ENCODE measurements around the gene TPCN1. TPM values are rescaled to one million over a fixed set of nuclear protein-coding genes. Genes with fewer than 3 reads are reported as not detected.

TPCN1 gene
- total RNA-seq, 1 experiment from 2014 or later, result 32.7 TPM

- 0 out of 2 replicates have a peak, but pooled peaks cover 4% of the 10 kb centered on the region for H3K4me1 Mint-ChIP-seq
- H3K9me3 Mint-ChIP-seq, result no peaks in the 10 kb centered on the region
- ATAC-seq (no peak), DNase-seq (ENCODE audit: low spot score) (no peak)
- TF ChIP-seq, protein P1, sequence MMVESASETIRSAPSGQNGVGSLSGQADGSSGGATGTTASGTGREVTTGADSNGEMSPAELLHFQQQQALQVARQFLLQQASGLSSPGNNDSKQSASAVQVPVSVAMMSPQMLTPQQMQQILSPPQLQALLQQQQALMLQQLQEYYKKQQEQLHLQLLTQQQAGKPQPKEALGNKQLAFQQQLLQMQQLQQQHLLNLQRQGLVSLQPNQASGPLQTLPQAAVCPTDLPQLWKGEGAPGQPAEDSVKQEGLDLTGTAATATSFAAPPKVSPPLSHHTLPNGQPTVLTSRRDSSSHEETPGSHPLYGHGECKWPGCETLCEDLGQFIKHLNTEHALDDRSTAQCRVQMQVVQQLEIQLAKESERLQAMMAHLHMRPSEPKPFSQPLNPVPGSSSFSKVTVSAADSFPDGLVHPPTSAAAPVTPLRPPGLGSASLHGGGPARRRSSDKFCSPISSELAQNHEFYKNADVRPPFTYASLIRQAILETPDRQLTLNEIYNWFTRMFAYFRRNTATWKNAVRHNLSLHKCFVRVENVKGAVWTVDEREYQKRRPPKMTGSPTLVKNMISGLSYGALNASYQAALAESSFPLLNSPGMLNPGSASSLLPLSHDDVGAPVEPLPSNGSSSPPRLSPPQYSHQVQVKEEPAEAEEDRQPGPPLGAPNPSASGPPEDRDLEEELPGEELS (CRISPR knock-in tag; IDR thresholded peaks at IDR 0.05), result no peak
- TF ChIP-seq, protein P2, sequence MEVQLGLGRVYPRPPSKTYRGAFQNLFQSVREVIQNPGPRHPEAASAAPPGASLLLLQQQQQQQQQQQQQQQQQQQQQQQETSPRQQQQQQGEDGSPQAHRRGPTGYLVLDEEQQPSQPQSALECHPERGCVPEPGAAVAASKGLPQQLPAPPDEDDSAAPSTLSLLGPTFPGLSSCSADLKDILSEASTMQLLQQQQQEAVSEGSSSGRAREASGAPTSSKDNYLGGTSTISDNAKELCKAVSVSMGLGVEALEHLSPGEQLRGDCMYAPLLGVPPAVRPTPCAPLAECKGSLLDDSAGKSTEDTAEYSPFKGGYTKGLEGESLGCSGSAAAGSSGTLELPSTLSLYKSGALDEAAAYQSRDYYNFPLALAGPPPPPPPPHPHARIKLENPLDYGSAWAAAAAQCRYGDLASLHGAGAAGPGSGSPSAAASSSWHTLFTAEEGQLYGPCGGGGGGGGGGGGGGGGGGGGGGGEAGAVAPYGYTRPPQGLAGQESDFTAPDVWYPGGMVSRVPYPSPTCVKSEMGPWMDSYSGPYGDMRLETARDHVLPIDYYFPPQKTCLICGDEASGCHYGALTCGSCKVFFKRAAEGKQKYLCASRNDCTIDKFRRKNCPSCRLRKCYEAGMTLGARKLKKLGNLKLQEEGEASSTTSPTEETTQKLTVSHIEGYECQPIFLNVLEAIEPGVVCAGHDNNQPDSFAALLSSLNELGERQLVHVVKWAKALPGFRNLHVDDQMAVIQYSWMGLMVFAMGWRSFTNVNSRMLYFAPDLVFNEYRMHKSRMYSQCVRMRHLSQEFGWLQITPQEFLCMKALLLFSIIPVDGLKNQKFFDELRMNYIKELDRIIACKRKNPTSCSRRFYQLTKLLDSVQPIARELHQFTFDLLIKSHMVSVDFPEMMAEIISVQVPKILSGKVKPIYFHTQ (CRISPR knock-in tag; IDR thresholded peaks at IDR 0.05), result no peak
- TF ChIP-seq ZNF671 (CRISPR knock-in tag; IDR thresholded peaks at IDR 0.05), result no peak
- no peak for TF ChIP-seq TEAD4 (CRISPR knock-in tag; IDR thresholded peaks at IDR 0.05)
- no peaks in the 10 kb centered on the region for H3K27me3 Mint-ChIP-seq (ENCODE audit: low read depth)
- H3K27ac Mint-ChIP-seq, result 0 out of 2 replicates have a peak overlapping the region, but pooled peaks have one; percentile 24
- peaks cover 9% of the 10 kb centered on the region; the same call in 1 of the 2 replicates for H3K36me3 Mint-ChIP-seq
- CTCF ChIA-PET, result interaction anchor here (2.9 kb wide), 1 partner anchor 152 kb away, joined by 9 read pairs; the partner anchor contains the start of gene RASAL1
- no peak overlapping the region for H3K4me3 Mint-ChIP-seq
- POLR2A ChIA-PET, result no interaction called here
Measured at GRCh38 chr12:113287146-113287898, 66.1 kb downstream of the TPCN1 start.

GRCh38 chr12:113287899-113288282 lies 66.6 kb downstream of the TPCN1 start:
- POLR2A ChIA-PET, result no interaction called here

DNA sequence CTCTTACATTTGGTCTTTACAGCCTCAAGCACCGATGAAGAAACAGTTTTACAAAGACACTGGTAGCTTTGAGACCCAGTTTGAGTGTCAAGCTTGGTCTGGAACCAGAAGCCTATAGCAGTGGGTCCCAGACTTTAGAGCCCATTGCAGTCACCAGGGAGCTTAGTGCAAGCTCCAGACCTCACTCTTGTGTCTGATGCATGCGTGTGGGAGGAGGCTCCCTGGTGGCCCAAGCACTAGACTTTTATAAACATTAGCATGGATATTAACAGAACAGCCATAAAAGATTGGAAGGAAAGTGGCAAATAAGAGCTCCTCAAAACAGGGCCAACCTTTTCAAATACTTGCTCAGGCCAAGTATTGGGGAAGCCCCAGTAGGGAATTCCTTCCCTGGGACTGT lies 68.1 kb downstream of the TPCN1 start:
- Mint-ChIP-seq H3K4me3 (no peak overlapping the region), H3K27me3 (ENCODE audit: low read depth) (no peaks in the 10 kb centered on the region), H3K36me3 (peaks cover 16% of the 10 kb centered on the region; the same call in 1 of the 2 replicates), H3K27ac (no peak overlapping the region), H3K4me1 (0 out of 2 replicates have a peak, but pooled peaks cover 4% of the 10 kb centered on the region), H3K9me3 (no peaks in the 10 kb centered on the region)
- ChIA-PET POLR2A (no interaction called here), CTCF (interaction anchor here (2.9 kb wide), 1 partner anchor 154 kb away, joined by 9 read pairs; the partner anchor contains the start of gene RASAL1)
- ATAC-seq (no peak), DNase-seq (ENCODE audit: low spot score) (no peak)
- TF ChIP-seq KAT7 (CRISPR knock-in tag; IDR thresholded peaks at IDR 0.05; ENCODE audit: borderline replicate concordance), result no peak
- no peak for TF ChIP-seq SOX15 (CRISPR knock-in tag; IDR thresholded peaks at IDR 0.05)
- TF ChIP-seq, protein P3, sequence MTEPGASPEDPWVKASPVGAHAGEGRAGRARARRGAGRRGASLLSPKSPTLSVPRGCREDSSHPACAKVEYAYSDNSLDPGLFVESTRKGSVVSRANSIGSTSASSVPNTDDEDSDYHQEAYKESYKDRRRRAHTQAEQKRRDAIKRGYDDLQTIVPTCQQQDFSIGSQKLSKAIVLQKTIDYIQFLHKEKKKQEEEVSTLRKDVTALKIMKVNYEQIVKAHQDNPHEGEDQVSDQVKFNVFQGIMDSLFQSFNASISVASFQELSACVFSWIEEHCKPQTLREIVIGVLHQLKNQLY (CRISPR knock-in tag; IDR thresholded peaks at IDR 0.05), result no peak
- TF ChIP-seq, protein P4, sequence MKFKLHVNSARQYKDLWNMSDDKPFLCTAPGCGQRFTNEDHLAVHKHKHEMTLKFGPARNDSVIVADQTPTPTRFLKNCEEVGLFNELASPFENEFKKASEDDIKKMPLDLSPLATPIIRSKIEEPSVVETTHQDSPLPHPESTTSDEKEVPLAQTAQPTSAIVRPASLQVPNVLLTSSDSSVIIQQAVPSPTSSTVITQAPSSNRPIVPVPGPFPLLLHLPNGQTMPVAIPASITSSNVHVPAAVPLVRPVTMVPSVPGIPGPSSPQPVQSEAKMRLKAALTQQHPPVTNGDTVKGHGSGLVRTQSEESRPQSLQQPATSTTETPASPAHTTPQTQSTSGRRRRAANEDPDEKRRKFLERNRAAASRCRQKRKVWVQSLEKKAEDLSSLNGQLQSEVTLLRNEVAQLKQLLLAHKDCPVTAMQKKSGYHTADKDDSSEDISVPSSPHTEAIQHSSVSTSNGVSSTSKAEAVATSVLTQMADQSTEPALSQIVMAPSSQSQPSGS (CRISPR knock-in tag; IDR thresholded peaks at IDR 0.05; ENCODE audit: borderline replicate concordance, low read depth), result no peak

More at GRCh38 chr12:113287899-113288282, 66.6 kb downstream of the TPCN1 start:
- DNase-seq (ENCODE audit: low spot score), result no peak
- H3K4me3 Mint-ChIP-seq, result no peak overlapping the region
- no peak for TF ChIP-seq MYBL2 (CRISPR knock-in tag; IDR thresholded peaks at IDR 0.05)
- no peak for TF ChIP-seq CREM (CRISPR knock-in tag; IDR thresholded peaks at IDR 0.05)
- no peak for TF ChIP-seq SMAD3 (CRISPR knock-in tag; IDR thresholded peaks at IDR 0.05; ENCODE audit: borderline replicate concordance)
- TF ChIP-seq NR1H2 (CRISPR knock-in tag; IDR thresholded peaks at IDR 0.05), result no peak
- CTCF ChIA-PET, result interaction anchor here (2.9 kb wide), 1 partner anchor 152 kb away, joined by 9 read pairs; the partner anchor contains the start of gene RASAL1
- 0 out of 2 replicates have a peak, but pooled peaks cover 4% of the 10 kb centered on the region for H3K4me1 Mint-ChIP-seq
- no peak for ATAC-seq
- H3K27ac Mint-ChIP-seq, result no peak overlapping the region
- no peaks in the 10 kb centered on the region for H3K9me3 Mint-ChIP-seq
- H3K27me3 Mint-ChIP-seq (ENCODE audit: low read depth), result no peaks in the 10 kb centered on the region
- H3K36me3 Mint-ChIP-seq, result peaks cover 10% of the 10 kb centered on the region; the same call in 1 of the 2 replicates
